Adipocyte (in vitro differentiated cells): ENCODE data around the gene EIF3A.

Experiments
- DNase-seq: peaks from one replicate; pipeline ENCODE4 v3.0.0-alpha.2; 2015; ENCODE audit warnings: low read depth
- H3K27me3 ChIP-seq: replicated peaks from 2 replicates; pipeline ENCODE4 v1.7.0; 2013; ENCODE audit warnings: mild to moderate bottlenecking, low read length, moderate library complexity; ENCODE audit not compliant: control insufficient read depth, insufficient read depth
- H3K36me3 ChIP-seq: 2 replicates; pipeline ENCODE4 v1.7.0; 2013; ENCODE audit warnings: low read length, mild to moderate bottlenecking, moderate library complexity; ENCODE audit not compliant: control insufficient read depth, insufficient read depth, severe bottlenecking
- H3K4me1 ChIP-seq: 2 replicates; pipeline ENCODE4 v1.7.0; 2013; ENCODE audit warnings: mild to moderate bottlenecking, low read length, moderate library complexity; ENCODE audit not compliant: control insufficient read depth, insufficient read depth
- H3K4me3 ChIP-seq: 2 replicates; pipeline ENCODE4 v1.7.0; 2013; ENCODE audit warnings: mild to moderate bottlenecking, low read length, moderate library complexity
- H3K9ac ChIP-seq: 2 replicates; pipeline ENCODE4 v1.7.0; 2013; ENCODE audit warnings: mild to moderate bottlenecking, low read length, moderate library complexity
- H3K9me3 ChIP-seq: 2 replicates; pipeline ENCODE4 v1.7.0; 2013; ENCODE audit warnings: mild to moderate bottlenecking, low read length, moderate library complexity; ENCODE audit not compliant: control insufficient read depth

EIF3A gene

GRCh38 chr10:118995739-118996138 is 84.9 kb downstream of the EIF3A start:
- Histone ChIP-seq H3K4me1 (peaks cover 2% of the 10 kb centered on the region), H3K9ac (no peak overlapping the region), H3K27me3 (peaks cover 48% of the 10 kb centered on the region), H3K4me3 (no peak overlapping the region), H3K36me3 (no peaks in the 10 kb centered on the region), H3K9me3 (no peaks in the 10 kb centered on the region)
- DNase-seq: no peak

GRCh38 chr10:118994321-118994720 is 86.3 kb downstream of the EIF3A start:
- no peaks in the 10 kb centered on the region for H3K4me1 ChIP-seq
- H3K36me3 ChIP-seq: no peaks in the 10 kb centered on the region
- H3K9me3 ChIP-seq: no peaks in the 10 kb centered on the region
- H3K4me3 ChIP-seq: no peak overlapping the region
- H3K27me3 ChIP-seq: peaks cover 49% of the 10 kb centered on the region
- H3K9ac ChIP-seq: no peak overlapping the region
- DNase-seq: no peak

- DNase-seq: no peak
- no peaks in the 10 kb centered on the region for H3K36me3 ChIP-seq
Measured at GRCh38 chr10:118993214-118993613, 87.4 kb downstream of the EIF3A start.

GRCh38 chr10:118992496-118992895 is 88.1 kb downstream of the EIF3A start:
- no peak overlapping the region for H3K4me3 ChIP-seq
- no peaks in the 10 kb centered on the region for H3K9me3 ChIP-seq
- no peaks in the 10 kb centered on the region for H3K36me3 ChIP-seq
- no peak for DNase-seq
- H3K9ac ChIP-seq: no peak overlapping the region
- peaks cover 48% of the 10 kb centered on the region for H3K27me3 ChIP-seq
- H3K4me1 ChIP-seq: no peaks in the 10 kb centered on the region

More at GRCh38 chr10:118993214-118993613, 87.4 kb downstream of the EIF3A start:
- H3K4me1 ChIP-seq: no peaks in the 10 kb centered on the region
- peaks cover 48% of the 10 kb centered on the region for H3K27me3 ChIP-seq
- no peak overlapping the region for H3K9ac ChIP-seq
- no peaks in the 10 kb centered on the region for H3K9me3 ChIP-seq
- H3K4me3 ChIP-seq: no peak overlapping the region

- Histone ChIP-seq H3K4me3 (no peak overlapping the region), H3K4me1 (no peaks in the 10 kb centered on the region), H3K9ac (no peak overlapping the region), H3K27me3 (peaks cover 43% of the 10 kb centered on the region), H3K36me3 (no peaks in the 10 kb centered on the region), H3K9me3 (peaks cover 13% of the 10 kb centered on the region)
- no peak for DNase-seq
Measured at GRCh38 chr10:118990326-118990725, 90.3 kb downstream of the EIF3A start.

GRCh38 chr10:118986815-118987790 is 93.5 kb downstream of the EIF3A start:
- Histone ChIP-seq H3K27me3 (peaks cover 21% of the 10 kb centered on the region), H3K4me3 (no peak overlapping the region), H3K4me1 (no peaks in the 10 kb centered on the region), H3K36me3 (no peaks in the 10 kb centered on the region), H3K9ac (no peak overlapping the region), H3K9me3 (peaks cover 24% of the 10 kb centered on the region)
- DNase-seq: no peak

GRCh38 chr10:118985576-118985975 is 95.0 kb downstream of the EIF3A start:
- Histone ChIP-seq H3K36me3 (no peaks in the 10 kb centered on the region), H3K9me3 (peaks cover 24% of the 10 kb centered on the region), H3K9ac (no peak overlapping the region), H3K27me3 (peaks cover 10% of the 10 kb centered on the region), H3K4me3 (no peak overlapping the region), H3K4me1 (peaks cover 7% of the 10 kb centered on the region)
- no peak for DNase-seq
